Osteoblast (primary cell): Measurements from ENCODE around the gene SLC39A11. TPM values are rescaled to one million over a fixed set of nuclear protein-coding genes. Genes with fewer than 3 reads are reported as not detected.
"Not testable (repeated sequence)": the region's sequence is repeated elsewhere in the genome, so short reads cannot be mapped to it uniquely, and the experiment has no call there.

Source experiments
- DNase-seq: peaks from one replicate; pipeline ENCODE4 v3.0.0; 2011; ENCODE audit warnings: low spot score, mixed read lengths; ENCODE audit not compliant: insufficient read length; ENCODE audit errors: missing footprints
- H2AFZ ChIP-seq: 2 replicates; pipeline ENCODE4 v1.6.0; 2011; ENCODE audit warnings: mild to moderate bottlenecking, low read length
- H3K27ac ChIP-seq: 2 replicates; pipeline ENCODE4 v1.5.1; 2011; ENCODE audit warnings: mild to moderate bottlenecking, low read depth, low read length, moderate library complexity
- H3K27me3 ChIP-seq: 2 replicates; pipeline ENCODE4 v1.6.0; 2012; ENCODE audit warnings: mild to moderate bottlenecking, control low read depth, inconsistent platforms, low read length, moderate library complexity; ENCODE audit not compliant: insufficient read depth
- H3K36me3 ChIP-seq: 2 replicates; pipeline ENCODE4 v1.5.1; 2011; ENCODE audit warnings: mild to moderate bottlenecking, low read length, control low read depth, moderate library complexity; ENCODE audit not compliant: insufficient read depth
- H3K4me1 ChIP-seq: 2 replicates; pipeline ENCODE4 v1.5.1; 2011; ENCODE audit warnings: mild to moderate bottlenecking, low read length, control low read depth, moderate library complexity; ENCODE audit not compliant: insufficient read depth
- H3K4me2 ChIP-seq: 2 replicates; pipeline ENCODE4 v1.6.0; 2011; ENCODE audit warnings: mild to moderate bottlenecking, low read length; ENCODE audit not compliant: insufficient read depth
- H3K4me3 ChIP-seq: fragments of 200-600 bp; sonication (generic); 3 replicates; pipeline ENCODE4 v1.5.1; 2012; ENCODE audit warnings: mild to moderate bottlenecking, low read length, inconsistent platforms; ENCODE audit not compliant: insufficient read depth
- H3K79me2 ChIP-seq: 2 replicates; pipeline ENCODE4 v1.6.0; 2012; ENCODE audit warnings: mild to moderate bottlenecking, low read length, control low read depth, inconsistent platforms; ENCODE audit not compliant: insufficient read depth
- H3K9me3 ChIP-seq: 2 replicates; pipeline ENCODE4 v1.5.1; 2011; ENCODE audit warnings: low read depth, low read length, control low read depth
- H4K20me1 ChIP-seq: 2 replicates; pipeline ENCODE4 v1.6.0; 2012; ENCODE audit warnings: mild to moderate bottlenecking, low read length, control low read depth; ENCODE audit not compliant: insufficient read depth
- CTCF ChIP-seq: IDR thresholded peaks from 2 replicates; pipeline ENCODE4 v1.5.1; 2011; ENCODE audit warnings: mild to moderate bottlenecking, low read depth, low read length, moderate library complexity; ENCODE audit errors: extremely low read depth
- total RNA-seq: library from RNA; depleted of rRNA; stranded (reverse); fragments of >200 nt; gene quantifications from 2 replicates; pipeline ENCODE4 v1.2.3, GENCODE V29; 2012

The SLC39A11 gene
- total RNA-seq, 1 donor, result 27.1 TPM

- no peak overlapping the region for H3K4me2 ChIP-seq
- H3K27me3 ChIP-seq, result no peaks in the 10 kb centered on the region
- H4K20me1 ChIP-seq, result no peaks in the 10 kb centered on the region
- H3K4me3 ChIP-seq, result no peak overlapping the region
- no peak for DNase-seq
- H3K9me3 ChIP-seq, result no peaks in the 10 kb centered on the region
- TF ChIP-seq CTCF, result no peak
- H3K36me3 ChIP-seq, result no peaks in the 10 kb centered on the region
- H3K27ac ChIP-seq, result no peak overlapping the region
- peaks cover 13% of the 10 kb centered on the region for H3K4me1 ChIP-seq
- H2AFZ ChIP-seq, result no peak overlapping the region
- H3K79me2 ChIP-seq, result no peaks in the 10 kb centered on the region
Measured at GRCh38 chr17:73061161-73061560, 31.3 kb downstream of the SLC39A11 start.

- DNase-seq, result no peak
- Histone ChIP-seq H3K79me2 (no peaks in the 10 kb centered on the region), H4K20me1 (no peaks in the 10 kb centered on the region), H3K27ac (no peak overlapping the region), H3K36me3 (no peaks in the 10 kb centered on the region), H3K4me2 (no peak overlapping the region), H3K9me3 (no peaks in the 10 kb centered on the region), H3K4me3 (no peak overlapping the region), H2AFZ (no peak overlapping the region), H3K27me3 (no peaks in the 10 kb centered on the region), H3K4me1 (peaks cover 13% of the 10 kb centered on the region)
- no peak for TF ChIP-seq CTCF
Measured at GRCh38 chr17:73060721-73061120, 31.8 kb downstream of the SLC39A11 start.

DNA sequence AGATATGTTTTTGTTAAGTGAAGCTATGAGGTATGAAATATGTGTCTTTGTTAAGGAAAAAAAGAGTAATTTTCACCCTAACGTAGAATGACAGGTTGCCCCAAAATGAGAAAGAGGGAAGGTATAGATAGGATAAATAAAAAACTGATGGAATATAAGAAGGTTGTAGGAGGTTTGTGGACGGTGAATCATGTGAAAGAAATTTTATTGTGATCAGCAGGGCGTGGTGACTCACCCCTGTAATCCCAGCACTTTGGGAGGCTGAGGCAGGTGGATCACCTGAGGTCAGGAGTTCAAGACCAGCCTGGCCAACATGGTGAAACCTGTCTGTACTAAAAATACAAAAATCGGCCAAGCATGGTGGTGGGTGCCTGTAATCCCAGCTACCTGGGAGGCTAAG is 32.8 kb downstream of the SLC39A11 start:
- H3K4me1 ChIP-seq, result peaks cover 13% of the 10 kb centered on the region
- DNase-seq, H3K27me3 ChIP-seq, H3K9me3 ChIP-seq, H3K4me3 ChIP-seq, H4K20me1 ChIP-seq, H2AFZ ChIP-seq, H3K79me2 ChIP-seq, H3K4me2 ChIP-seq, H3K27ac ChIP-seq, H3K36me3 ChIP-seq: not testable (repeated sequence)

GRCh38 chr17:73058022-73058421 is 34.5 kb downstream of the SLC39A11 start:
- H3K4me2 ChIP-seq, result no peak overlapping the region
- no peak for TF ChIP-seq CTCF
- H3K9me3 ChIP-seq, result no peaks in the 10 kb centered on the region
- no peaks in the 10 kb centered on the region for H3K27me3 ChIP-seq
- peaks cover 2% of the 10 kb centered on the region for H3K4me1 ChIP-seq
- no peaks in the 10 kb centered on the region for H3K79me2 ChIP-seq
- no peak overlapping the region for H3K27ac ChIP-seq
- no peak overlapping the region for H3K4me3 ChIP-seq
- H4K20me1 ChIP-seq, result no peaks in the 10 kb centered on the region
- no peak for DNase-seq
- no peaks in the 10 kb centered on the region for H3K36me3 ChIP-seq
- H2AFZ ChIP-seq, result no peak overlapping the region
